Measurements from ENCODE around the gene ADAT1.

Gene ADAT1

DNA sequence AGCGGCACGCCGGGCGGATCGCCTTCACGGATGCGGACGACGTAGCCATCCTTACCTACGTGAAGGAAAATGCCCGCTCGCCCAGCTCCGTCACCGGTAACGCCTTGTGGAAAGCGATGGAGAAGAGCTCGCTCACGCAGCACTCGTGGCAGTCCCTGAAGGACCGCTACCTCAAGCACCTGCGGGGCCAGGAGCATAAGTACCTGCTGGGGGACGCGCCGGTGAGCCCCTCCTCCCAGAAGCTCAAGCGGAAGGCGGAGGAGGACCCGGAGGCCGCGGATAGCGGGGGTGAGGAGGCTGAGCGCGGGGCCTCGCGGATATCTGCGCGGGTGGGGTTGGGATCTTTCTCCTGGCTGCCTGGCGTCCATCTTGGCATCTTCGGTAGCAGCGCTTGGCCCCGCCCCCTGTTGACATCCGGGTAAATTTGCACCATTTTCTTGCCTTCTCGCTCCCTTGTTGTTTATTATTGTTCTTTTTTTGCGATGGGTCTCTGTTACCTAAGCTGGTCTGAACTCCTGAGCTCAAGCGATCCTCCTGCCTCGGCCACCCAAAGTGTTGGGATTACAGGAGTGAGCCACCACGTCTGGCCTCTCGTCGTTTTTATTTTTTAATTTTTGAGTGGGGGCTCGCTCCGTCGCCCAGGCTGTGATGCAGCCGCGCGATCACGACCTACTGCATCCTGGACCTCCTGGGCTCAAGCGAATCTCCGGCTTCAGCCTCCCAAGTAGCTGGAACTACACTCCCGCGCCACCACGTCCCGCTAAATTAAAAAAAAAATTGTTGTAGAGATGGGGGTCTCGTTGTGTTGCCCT lies 25.4 kb upstream of the ADAT1 start:
- peaks cover 62% of the 10 kb centered on the region for H3K4me1 ChIP-seq (ENCODE audit: insufficient read depth, low read length)
- no peaks in the 10 kb centered on the region for H3K9me3 ChIP-seq (ENCODE audit: insufficient read depth, low read length, severe bottlenecking)
- peak overlapping the region; percentile 86 to 97 for H3K4me3 ChIP-seq (ENCODE audit: low read depth in 1 of 2, low read length in 2 of 2)
- peaks cover 48% of the 10 kb centered on the region for H3K36me3 ChIP-seq (ENCODE audit: insufficient read depth, low read length)
- peak overlapping the region; percentile 82 for H2AFZ ChIP-seq (ENCODE audit: low read depth, low read length)
- peak overlapping the region; percentile 83 for H3K9ac ChIP-seq (ENCODE audit: low read depth, low read length)
- H3K79me2 ChIP-seq (ENCODE audit: insufficient read depth, low read length): peaks cover 98% of the 10 kb centered on the region
- DNase-seq (peak; percentile 86), ATAC-seq (ENCODE audit: insufficient read depth, low read depth) (peak; percentile 47)
- peaks cover 53% of the 10 kb centered on the region; the same call in 1 of the 2 replicates for H4K20me1 ChIP-seq (ENCODE audit: insufficient read depth, low read length)
- H3K4me2 ChIP-seq (ENCODE audit: insufficient read depth, low read length): peak overlapping the region; percentile 76
- TF ChIP-seq, protein P1, sequence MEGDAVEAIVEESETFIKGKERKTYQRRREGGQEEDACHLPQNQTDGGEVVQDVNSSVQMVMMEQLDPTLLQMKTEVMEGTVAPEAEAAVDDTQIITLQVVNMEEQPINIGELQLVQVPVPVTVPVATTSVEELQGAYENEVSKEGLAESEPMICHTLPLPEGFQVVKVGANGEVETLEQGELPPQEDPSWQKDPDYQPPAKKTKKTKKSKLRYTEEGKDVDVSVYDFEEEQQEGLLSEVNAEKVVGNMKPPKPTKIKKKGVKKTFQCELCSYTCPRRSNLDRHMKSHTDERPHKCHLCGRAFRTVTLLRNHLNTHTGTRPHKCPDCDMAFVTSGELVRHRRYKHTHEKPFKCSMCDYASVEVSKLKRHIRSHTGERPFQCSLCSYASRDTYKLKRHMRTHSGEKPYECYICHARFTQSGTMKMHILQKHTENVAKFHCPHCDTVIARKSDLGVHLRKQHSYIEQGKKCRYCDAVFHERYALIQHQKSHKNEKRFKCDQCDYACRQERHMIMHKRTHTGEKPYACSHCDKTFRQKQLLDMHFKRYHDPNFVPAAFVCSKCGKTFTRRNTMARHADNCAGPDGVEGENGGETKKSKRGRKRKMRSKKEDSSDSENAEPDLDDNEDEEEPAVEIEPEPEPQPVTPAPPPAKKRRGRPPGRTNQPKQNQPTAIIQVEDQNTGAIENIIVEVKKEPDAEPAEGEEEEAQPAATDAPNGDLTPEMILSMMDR (IDR thresholded peaks at IDR 0.05; ENCODE audit: borderline replicate concordance, extremely low read depth, low read length, poor library complexity, severe bottlenecking): no peak
- TF ChIP-seq EZH2 (IDR thresholded peaks at IDR 0.05; ENCODE audit: borderline replicate concordance, low read depth, low read length, severe bottlenecking): no peak
- H3K27me3 ChIP-seq (ENCODE audit: insufficient read depth, low read length, poor library complexity): no peaks in the 10 kb centered on the region
- H3K27ac ChIP-seq (ENCODE audit: low read length): peak overlapping the region; percentile 90

DNA sequence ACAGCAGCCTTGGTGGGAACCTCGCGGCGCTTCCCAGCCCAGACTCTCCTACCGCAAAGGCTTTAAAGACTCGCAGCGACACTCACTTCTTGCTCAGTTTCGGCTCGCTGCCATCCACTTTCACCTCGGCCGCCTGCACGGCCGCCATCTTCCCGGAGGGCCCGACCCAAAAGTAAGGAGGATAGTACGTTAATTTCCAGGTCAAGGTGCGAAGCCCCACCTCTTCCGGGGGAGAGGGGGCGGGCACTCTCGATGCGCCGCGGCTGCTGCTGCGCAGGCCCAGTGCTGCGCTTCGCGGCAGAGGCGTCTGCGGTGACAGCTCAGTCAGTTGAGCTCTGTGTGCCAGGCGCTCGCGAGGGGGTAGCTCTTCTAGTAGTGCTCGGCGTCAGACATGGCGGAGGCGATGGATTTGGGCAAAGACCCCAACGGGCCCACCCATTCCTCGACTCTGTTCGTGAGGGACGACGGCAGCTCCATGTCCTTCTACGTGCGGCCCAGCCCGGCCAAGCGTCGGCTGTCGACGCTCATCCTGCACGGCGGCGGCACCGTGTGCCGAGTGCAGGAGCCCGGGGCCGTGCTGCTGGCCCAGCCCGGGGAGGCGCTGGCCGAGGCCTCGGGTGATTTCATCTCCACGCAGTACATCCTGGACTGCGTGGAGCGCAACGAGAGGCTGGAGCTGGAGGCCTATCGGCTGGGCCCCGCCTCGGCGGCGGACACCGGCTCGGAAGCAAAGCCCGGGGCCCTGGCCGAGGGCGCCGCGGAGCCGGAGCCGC lies 24.6 kb upstream of the ADAT1 start, which contains the start of the genes KARS1 and TERF2IP:
Gene KARS1 (minus strand): TSS at position 174 of the 773 bp plus-strand sequence. CDS start 26 bp downstream, at position 148.
Gene TERF2IP (plus strand): TSS at position 282 of the 773 bp plus-strand sequence. CDS start 110 bp downstream, at position 392.
- TF ChIP-seq, protein P1 (IDR thresholded peaks at IDR 0.05; ENCODE audit: borderline replicate concordance, extremely low read depth, low read length, poor library complexity, severe bottlenecking): peak; percentile 5
- TF ChIP-seq EZH2 (IDR thresholded peaks at IDR 0.05; ENCODE audit: borderline replicate concordance, low read depth, low read length, severe bottlenecking): no peak
- Histone ChIP-seq H3K36me3 (ENCODE audit: insufficient read depth, low read length) (peaks cover 50% of the 10 kb centered on the region), H4K20me1 (ENCODE audit: insufficient read depth, low read length) (peaks cover 50% of the 10 kb centered on the region; the same call in 1 of the 2 replicates)

DNA sequence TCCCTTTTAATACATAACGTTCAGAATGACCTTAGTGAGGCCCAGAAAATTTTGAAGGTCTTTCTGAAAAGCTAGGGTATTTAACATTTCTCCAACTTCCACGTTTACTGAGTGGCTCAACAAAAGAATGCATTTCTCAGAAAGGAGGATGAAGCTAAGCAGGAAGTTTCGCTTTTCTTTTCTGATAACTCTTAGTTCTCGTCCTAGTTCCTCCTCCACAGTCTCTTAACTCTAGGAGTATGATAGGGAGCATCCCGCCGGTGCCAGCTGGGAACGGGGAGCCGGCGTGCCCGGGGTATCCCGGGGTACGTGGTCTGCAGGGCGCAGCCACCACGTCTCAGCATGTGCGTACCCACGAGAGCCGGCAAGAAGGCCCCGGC lies 24.0 kb upstream of the ADAT1 start:
- Histone ChIP-seq H3K9ac (ENCODE audit: low read depth, low read length) (peak overlapping the region; percentile 83), H3K27me3 (ENCODE audit: insufficient read depth, low read length, poor library complexity) (no peaks in the 10 kb centered on the region), H3K36me3 (ENCODE audit: insufficient read depth, low read length) (peaks cover 56% of the 10 kb centered on the region), H4K20me1 (ENCODE audit: insufficient read depth, low read length) (peaks cover 55% of the 10 kb centered on the region), H3K4me1 (ENCODE audit: insufficient read depth, low read length) (peaks cover 60% of the 10 kb centered on the region), H3K4me3 (ENCODE audit: low read depth in 1 of 2, low read length in 2 of 2) (peak overlapping the region; percentile 86 to 97), H3K27ac (ENCODE audit: low read length) (peak overlapping the region; percentile 82), H3K9me3 (ENCODE audit: insufficient read depth, low read length, severe bottlenecking) (no peaks in the 10 kb centered on the region), H2AFZ (ENCODE audit: low read depth, low read length) (peak overlapping the region; percentile 88), H3K4me2 (ENCODE audit: insufficient read depth, low read length) (peak overlapping the region; percentile 99), H3K79me2 (ENCODE audit: insufficient read depth, low read length) (peaks cover 98% of the 10 kb centered on the region)
- ATAC-seq (ENCODE audit: insufficient read depth, low read depth): peak; percentile 44
- TF ChIP-seq, protein P1 (IDR thresholded peaks at IDR 0.05; ENCODE audit: borderline replicate concordance, extremely low read depth, low read length, poor library complexity, severe bottlenecking): no peak
- no peak for TF ChIP-seq EZH2 (IDR thresholded peaks at IDR 0.05; ENCODE audit: borderline replicate concordance, low read depth, low read length, severe bottlenecking)
- DNase-seq: no peak

More for the DNA sequence above, 24.6 kb upstream of the ADAT1 start, which contains the start of the genes KARS1 and TERF2IP:
- Histone ChIP-seq H3K9ac (ENCODE audit: low read depth, low read length) (peak within 1 kb of the TSS; percentile 83), H2AFZ (ENCODE audit: low read depth, low read length) (peak within 1 kb of the TSS; percentile 88), H3K4me1 (ENCODE audit: insufficient read depth, low read length) (peaks cover 62% of the 10 kb centered on the region), H3K9me3 (ENCODE audit: insufficient read depth, low read length, severe bottlenecking) (no peaks in the 10 kb centered on the region), H3K27ac (ENCODE audit: low read length) (peak within 1 kb of the TSS; percentile 90), H3K4me2 (ENCODE audit: insufficient read depth, low read length) (peak within 1 kb of the TSS; percentile 99), H3K27me3 (ENCODE audit: insufficient read depth, low read length, poor library complexity) (no peaks in the 10 kb centered on the region), H3K4me3 (ENCODE audit: low read depth in 1 of 2, low read length in 2 of 2) (peak within 1 kb of the TSS; percentile 86 to 97), H3K79me2 (ENCODE audit: insufficient read depth, low read length) (peaks cover 98% of the 10 kb centered on the region)
- ATAC-seq (ENCODE audit: insufficient read depth, low read depth) (peak; percentile 93), DNase-seq (peak; percentile 97)

Data from DND-41 (cell line).